HG02981 (cell line): ENCODE data around the gene CDT1.
"Not testable (repeated sequence)": the region's sequence is repeated elsewhere in the genome, so short reads cannot be mapped to it uniquely, and the experiment has no call there.

Experiments used
- ATAC-seq: cut with Tn5 transposase; IDR thresholded peaks from one replicate; pipeline ENCODE4 v1.9.1; 2021; ENCODE audit warnings: mild to moderate bottlenecking, moderate library complexity; ENCODE audit not compliant: unreplicated experiment

The CDT1 gene

DNA sequence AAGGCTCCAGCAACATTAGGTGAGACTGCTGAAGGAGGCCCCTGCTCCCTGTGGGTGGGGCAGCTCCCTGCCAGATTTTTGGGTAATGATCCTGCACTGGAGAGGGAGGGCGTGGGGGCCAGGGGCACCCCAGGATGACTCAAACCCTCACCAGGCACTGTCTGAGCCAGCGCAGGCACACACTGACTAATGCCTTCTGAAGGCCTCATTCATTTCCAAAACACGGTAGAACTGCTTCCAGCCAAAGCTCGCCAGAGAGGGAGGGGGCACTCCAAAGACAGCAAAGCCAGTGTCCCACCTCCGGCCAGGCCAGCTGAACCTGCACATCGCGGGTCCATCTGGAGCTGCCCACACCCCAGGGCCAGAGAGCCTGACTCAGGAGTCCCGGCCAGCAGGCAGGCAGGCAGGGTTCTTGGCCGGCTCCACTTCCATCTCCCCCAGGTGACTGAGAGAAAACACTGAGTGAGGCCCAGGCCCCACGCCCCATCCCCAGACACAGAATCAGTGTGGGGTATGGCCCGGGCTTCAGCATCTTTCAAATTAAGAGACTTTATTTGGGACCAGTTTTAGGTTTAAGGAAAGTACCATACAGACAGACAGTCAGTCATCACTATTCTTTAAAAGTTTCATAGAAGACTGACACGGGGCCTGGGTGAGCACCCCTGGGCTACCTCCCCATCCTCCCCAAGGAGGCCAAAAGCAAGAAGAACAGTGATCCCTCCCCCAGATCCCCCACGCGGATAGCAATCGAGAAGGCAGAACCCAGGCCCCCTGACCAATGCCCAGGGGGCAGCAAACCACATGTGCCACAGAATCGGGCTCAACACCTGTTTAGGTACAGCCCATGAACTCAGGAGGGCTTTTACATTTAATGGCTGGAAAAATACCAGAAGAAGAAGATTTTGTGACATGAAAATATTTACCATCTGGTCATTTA is 20.9 kb upstream of the CDT1 start:
- no peak for ATAC-seq

DNA sequence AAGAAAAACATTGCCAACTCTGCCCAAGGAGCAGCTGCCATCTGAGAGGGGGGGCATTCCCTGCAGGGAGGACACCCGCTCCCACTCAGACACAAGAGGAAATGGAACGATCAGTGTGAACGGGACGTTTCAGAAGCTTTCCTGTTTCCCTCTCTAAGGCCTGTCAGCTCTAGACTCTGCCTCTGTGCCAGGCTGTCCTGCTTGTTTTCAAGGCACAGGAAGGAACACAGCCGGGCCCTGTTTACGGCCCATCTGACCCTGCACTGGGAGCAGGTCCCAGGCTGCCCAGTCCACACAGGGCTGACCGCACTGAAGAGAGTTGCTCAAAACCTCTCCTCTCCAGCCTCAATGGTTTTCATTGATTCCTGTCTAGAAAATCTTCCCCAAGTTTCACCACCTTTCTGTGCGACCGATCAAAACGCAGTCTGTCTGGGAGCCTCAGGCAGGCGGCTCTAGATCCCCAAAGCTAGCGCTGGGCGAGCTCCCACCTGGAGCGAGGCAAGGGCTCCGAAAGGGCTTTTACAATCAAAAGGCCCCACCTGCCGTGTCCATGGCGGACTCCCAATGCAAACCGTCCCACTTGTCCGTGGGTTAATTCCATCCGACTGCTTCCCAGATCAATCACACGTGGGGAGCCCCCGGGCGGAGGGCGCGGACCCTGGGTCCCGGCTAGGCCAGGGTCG is 20.1 kb upstream of the CDT1 start:
- no peak for ATAC-seq

- no peak for ATAC-seq
These were observed 19.3 kb upstream of the CDT1 start for GRCh38 chr16:88784074-88784855.

GRCh38 chr16:88784856-88785105 is 18.8 kb upstream of the CDT1 start:
- no peak for ATAC-seq

DNA sequence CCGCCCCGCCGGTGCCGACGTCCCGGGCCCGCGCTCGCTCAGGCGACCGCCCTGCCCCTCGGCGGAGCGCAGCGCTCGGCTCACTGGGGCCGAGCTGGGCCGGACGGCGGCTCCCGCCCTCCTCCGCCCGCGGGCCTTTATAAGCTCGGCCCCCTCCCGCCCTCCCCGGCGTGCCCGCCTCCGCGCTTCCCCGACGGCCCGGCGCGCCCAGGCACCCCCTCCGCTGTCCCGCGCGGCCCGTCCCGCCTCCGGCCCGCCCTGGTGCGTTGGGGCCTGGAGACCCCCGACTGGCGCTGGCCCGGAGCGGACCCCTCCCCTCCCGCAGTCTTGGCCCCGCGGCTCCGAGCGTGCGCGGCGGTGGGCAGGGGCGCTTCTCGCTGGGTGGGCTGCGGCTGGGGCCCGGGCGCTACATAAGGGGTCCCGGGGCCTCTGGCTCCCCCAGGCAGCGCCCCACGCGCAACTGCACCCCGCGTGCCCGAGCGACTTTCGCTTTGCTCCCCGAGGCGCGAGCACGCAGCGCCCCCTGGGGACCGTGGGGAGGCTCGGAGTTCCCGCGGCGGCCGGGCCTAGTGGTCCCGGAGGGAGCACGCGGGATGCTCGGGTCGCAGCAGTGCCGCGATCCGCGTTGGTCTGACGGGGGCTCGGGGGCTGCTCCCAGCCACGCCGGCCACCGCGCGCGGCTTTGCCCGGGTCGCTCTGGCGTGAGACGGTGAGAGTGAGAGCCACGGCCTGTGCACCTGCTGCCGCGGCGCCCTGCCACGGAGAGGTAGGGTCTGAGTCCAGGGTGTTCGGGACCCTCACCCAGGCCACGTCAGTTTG is 18.3 kb upstream of the CDT1 start, which contains the start of gene PIEZO1:
Gene PIEZO1 (minus strand): TSS at position 115 of the 819 bp plus-strand sequence. CDS start 256 bp downstream, outside the sequence.
- no peak for ATAC-seq

GRCh38 chr16:88787579-88788314 is 15.8 kb upstream of the CDT1 start:
- ATAC-seq = no peak

- ATAC-seq = not testable (repeated sequence)
These were observed 14.8 kb upstream of the CDT1 start for GRCh38 chr16:88788749-88789148.

GRCh38 chr16:88789594-88789993 is 14.0 kb upstream of the CDT1 start:
- ATAC-seq = no peak

DNA sequence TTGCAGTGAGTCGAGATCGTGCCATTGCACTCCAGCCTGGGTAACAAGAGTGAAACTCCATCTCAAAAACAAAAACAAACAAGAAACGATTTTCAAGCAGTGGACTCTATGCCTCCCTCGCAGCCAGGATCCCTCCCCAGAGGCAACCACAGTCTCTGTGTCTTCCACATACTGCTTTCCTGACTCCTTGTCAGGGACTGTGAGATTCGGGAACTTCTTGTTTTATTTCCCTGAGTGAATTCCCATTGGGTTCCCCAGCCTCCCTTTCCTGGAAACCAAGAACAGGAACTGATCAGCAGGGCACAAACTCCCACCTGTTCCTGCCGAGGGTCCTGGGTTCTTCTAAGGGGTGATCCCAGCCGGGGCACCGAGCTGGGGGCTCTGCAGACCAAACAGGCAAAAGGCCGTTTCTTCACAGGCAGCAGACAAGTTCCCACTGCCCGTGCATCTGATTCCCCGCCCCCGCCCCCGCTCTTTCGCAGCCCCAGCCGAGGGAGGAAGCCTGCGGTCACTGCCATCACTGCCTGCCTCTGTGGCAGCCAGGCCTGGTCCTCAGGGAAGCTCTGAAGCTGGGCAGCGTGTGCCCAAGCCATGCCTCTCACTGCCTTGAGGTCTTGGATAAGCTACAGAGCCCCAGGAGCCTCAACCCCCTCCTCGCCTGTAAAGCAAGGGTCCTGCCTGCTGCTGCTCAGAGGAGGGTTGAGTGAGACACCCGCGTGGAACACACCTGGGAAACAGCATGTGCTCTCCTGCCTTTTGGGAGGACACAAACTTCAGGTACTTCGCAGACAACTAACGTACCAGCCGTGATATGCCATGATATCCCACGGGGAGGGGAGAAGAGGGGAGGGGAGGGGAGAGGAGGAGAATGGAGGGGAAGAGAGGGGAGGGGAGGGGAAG is 13.0 kb upstream of the CDT1 start:
- ATAC-seq = no peak

DNA sequence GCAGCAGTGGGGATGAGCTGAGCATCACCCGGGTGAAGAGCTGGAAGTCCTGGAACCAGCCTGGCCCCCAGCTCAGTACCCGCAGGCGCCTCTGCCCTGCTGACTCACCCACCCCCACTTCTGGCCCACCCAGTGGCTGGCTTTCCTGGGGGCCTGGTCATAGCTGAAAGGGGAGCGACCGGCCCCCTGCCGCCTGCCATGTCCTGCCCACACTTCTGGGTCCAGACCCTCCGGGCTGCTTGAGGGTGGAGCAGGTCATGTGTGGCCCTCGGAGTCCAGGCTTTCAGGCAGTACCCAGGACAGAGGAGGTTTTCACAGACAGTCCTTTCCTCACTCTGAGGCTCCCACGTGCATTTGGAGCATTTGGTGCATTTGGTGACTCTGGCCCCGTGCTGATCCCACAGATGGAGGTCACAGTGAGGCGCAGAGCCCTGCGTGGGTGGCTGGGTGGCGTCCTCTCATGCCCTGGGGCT is 11.5 kb upstream of the CDT1 start:
- ATAC-seq = no peak

GRCh38 chr16:88792668-88793250 is 10.8 kb upstream of the CDT1 start:
- no peak for ATAC-seq

DNA sequence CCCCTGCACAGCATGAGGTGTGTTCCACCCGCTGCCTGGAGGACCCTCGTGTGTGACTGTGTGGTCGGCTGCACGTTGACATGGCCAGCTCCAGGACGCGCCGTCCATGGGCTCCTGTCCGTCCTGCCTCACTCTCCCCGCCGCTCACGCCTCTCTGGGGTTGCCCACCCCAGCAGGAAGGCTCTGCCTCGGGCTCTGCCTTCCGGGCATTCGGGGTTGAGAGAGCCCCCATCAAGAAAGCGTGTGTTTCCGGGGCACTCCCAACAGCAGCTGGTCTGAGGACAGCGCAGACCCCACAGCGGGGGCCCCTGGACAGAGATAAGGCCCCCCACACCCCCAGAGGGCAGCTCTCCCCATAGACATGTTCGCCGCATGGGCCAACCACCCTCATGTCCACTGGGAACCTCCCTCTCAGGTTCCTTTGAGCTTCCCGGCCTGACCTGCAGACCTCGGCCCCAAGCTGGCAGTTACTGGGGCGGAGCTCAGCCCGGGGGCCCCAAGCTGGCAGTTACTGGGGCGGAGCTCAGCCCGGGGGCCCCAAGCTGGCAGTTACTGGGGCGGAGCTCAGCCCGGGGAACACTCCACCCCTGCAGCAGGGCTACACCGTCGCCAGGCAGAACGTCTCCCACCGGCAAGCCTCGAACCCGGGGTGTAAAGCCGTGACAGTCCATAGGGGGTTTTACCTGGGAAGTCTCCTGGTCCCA is 10.2 kb upstream of the CDT1 start:
- no peak for ATAC-seq

GRCh38 chr16:88796278-88796677 is 7.3 kb upstream of the CDT1 start:
- ATAC-seq = no peak

DNA sequence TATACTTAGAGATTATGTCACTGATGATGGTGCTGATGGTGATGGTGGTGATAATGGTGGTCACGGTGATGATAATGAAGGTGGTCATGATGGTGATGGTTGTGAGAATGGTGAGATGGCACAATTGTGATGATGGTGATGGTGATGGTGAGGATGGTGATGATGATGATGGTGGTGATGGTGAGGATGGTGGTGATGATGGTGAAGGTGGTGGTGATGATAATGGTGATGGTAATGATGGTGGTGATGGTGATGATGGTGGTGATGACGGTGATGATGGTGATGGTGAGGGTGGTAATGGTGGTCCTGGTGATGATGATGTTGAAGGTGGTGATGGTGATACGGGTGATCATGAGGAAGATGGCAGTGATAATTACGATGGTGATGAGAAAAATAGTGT is 5.5 kb upstream of the CDT1 start:
- ATAC-seq = no peak

- no peak for ATAC-seq
These were observed 4.7 kb upstream of the CDT1 start for GRCh38 chr16:88798772-88799455.

DNA sequence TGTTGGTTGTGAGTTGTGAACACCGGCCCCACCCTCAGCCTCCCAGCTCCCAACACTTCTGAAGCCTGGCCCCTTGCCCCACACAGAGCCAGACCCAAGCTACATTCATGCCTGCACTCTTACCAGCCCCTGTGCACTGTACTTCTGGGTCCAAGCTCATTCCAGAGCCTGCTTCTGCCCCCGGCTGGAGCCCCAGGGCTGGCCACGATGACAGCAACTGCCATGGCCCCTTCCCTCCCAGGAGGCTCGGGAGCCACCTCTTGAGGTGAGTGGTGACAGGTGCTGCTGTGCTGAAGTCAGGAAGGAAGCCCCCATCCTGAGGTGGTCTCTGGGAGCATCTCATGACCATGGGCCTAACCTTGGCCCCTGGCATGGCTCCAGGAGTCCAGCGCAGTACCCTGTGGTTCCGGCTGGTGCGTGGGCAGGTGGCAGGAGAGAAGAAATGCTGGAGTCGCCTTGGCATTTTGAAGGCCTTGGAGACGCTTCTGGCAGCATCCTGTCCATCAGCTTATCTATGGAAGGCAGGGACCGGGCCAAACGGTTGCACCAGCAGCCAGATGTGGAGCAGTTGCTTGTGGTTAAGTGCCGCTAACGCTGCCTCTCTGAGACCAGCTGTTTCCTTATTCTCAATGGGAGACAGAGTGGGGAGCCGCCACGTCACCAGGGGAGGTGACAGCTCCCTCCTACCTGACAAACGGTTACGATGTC is 3.9 kb upstream of the CDT1 start:
- no peak for ATAC-seq

GRCh38 chr16:88800277-88800592 is 3.4 kb upstream of the CDT1 start:
- ATAC-seq = no peak
